Gastrocnemius medialis (tissue), 4 donors: Measurements from ENCODE around the gene TTC12. TPM values are rescaled to one million over a fixed set of nuclear protein-coding genes. Genes with fewer than 3 reads are reported as not detected.

Experiments
- ATAC-seq, 2 donors: fragments of 150-250 bp; one replicate each; pipeline ENCODE4 v1.9.1; 2016
- DNase-seq, 2 donors: peaks; one replicate each; pipeline ENCODE4 v3.0.0-alpha.2; 2019
- H3K27ac ChIP-seq, 4 donors: fragments of 200-600 bp; sonication (generic); 1 replicate in 1 of 4; 2 replicates in 3 of 4; pipeline ENCODE4 v1.5.1; 2016 to 2018; ENCODE audit warnings: mild to moderate bottlenecking in 2 of 4, moderate library complexity in 1 of 4
- H3K27me3 ChIP-seq, 3 donors: fragments of 200-600 bp; sonication (generic) in 2 of 3; 1 replicate in 1 of 3; 2 replicates in 2 of 3; pipeline versions ENCODE4 v1.5.1 to v1.6.0; 2016 to 2019; ENCODE audit warnings: mild to moderate bottlenecking in 1 of 3, moderate library complexity in 1 of 3
- H3K36me3 ChIP-seq, 2 donors: fragments of 200-600 bp; sonication (generic) in 1 of 2; one replicate each; pipeline ENCODE4 v1.5.1; 2017 to 2018
- H3K4me1 ChIP-seq, 2 donors: fragments of 200-600 bp; sonication (generic) in 1 of 2; one replicate each; pipeline ENCODE4 v1.5.1; 2016 to 2017; ENCODE audit warnings: mild to moderate bottlenecking in 2 of 2
- H3K4me3 ChIP-seq, 4 donors: fragments of 200-600 bp; sonication (generic) in 3 of 4; 1 replicate in 1 of 4; 2 replicates in 3 of 4; pipeline ENCODE4 v1.5.1; 2016 to 2019; ENCODE audit warnings: mild to moderate bottlenecking in 2 of 4
- H3K9me3 ChIP-seq, 3 donors: fragments of 200-600 bp; sonication (generic) in 2 of 3; 1 replicate in 1 of 3; 2 replicates in 2 of 3; pipeline ENCODE4 v1.5.1; 2016 to 2019
- CTCF ChIP-seq, 5 experiments: fragments of 450-650 bp in 3 of 5; fragments of 200-600 bp in 2 of 5; sonication (generic) in 2 of 5; IDR thresholded peaks in 4 of 5; conservative IDR thresholded peaks in 1 of 5; 1 replicate in 4 of 5; 2 replicates in 1 of 5; pipeline ENCODE4 v1.5.1; 2016 to 2019; ENCODE audit warnings: antibody characterized with exemption in 5 of 5, mild to moderate bottlenecking in 3 of 5, moderate library complexity in 3 of 5
- POLR2A ChIP-seq, 2 donors: fragments of 450-650 bp; IDR thresholded peaks; one replicate each; pipeline ENCODE4 v1.6.1; 2017; ENCODE audit warnings: antibody characterized with exemption in 2 of 2, mild to moderate bottlenecking in 2 of 2, moderate library complexity in 2 of 2
- in situ Hi-C, 4 donors: fragments of 200-750 bp; cut with MboI; loops; one replicate each; pipeline versions ENCODE4 v1.15.0 to v1.8.0; 2017; ENCODE audit warnings: low sequenced_read_pairs in 4 of 4
- intact Hi-C: fragments of 100-400 bp; cut with DNase I; formaldehyde crosslinking; loops from one replicate; pipeline ENCODE4 v1.15.1; 2023; ENCODE audit warnings: low total_unique reads
- total RNA-seq, 4 donors: library from RNA; depleted of rRNA; stranded (reverse); fragments of >200 nt; gene quantifications; one replicate each; pipeline versions ENCODE4 v1.1.0 to v1.2.3, GENCODE V29; 2016

TTC12 gene
- total RNA-seq, 4 donors from 2014 or later: 3.5 to 22.5 (median 5.2) TPM

GRCh38 chr11:113376156-113376555 is 61.8 kb downstream of the TTC12 start:
- no peak overlapping the region for H3K27ac ChIP-seq
- H3K4me3 ChIP-seq: no peak overlapping the region
- in situ Hi-C loops (no loop called here), intact Hi-C loops (no loop called here)
- no peak for TF ChIP-seq POLR2A (IDR thresholded peaks at IDR 0.05)
- TF ChIP-seq CTCF (IDR thresholded peaks at IDR 0.05 in 4 of 5, conservative IDR thresholded peaks at IDR 0.05 in 1 of 5): no peak
- no peaks in the 10 kb centered on the region for H3K36me3 ChIP-seq
- no peak for ATAC-seq
- no peaks in the 10 kb centered on the region for H3K9me3 ChIP-seq
- no peaks in the 10 kb centered on the region for H3K27me3 ChIP-seq
- no peak for DNase-seq
- no peaks in the 10 kb centered on the region for H3K4me1 ChIP-seq

GRCh38 chr11:113377681-113378412 is 63.5 kb downstream of the TTC12 start:
- H3K4me1 ChIP-seq: no peaks in the 10 kb centered on the region
- intact Hi-C loops: no loop called here
- ATAC-seq: no peak
- TF ChIP-seq CTCF (IDR thresholded peaks at IDR 0.05 in 4 of 5, conservative IDR thresholded peaks at IDR 0.05 in 1 of 5) (no peak), POLR2A (IDR thresholded peaks at IDR 0.05) (no peak)
- H3K9me3 ChIP-seq: no peaks in the 10 kb centered on the region
- H3K27me3 ChIP-seq: no peaks in the 10 kb centered on the region
- no peak overlapping the region for H3K27ac ChIP-seq
- H3K4me3 ChIP-seq: no peak overlapping the region
- no peaks in the 10 kb centered on the region for H3K36me3 ChIP-seq
- no peak for DNase-seq
- in situ Hi-C loops: no loop called here

GRCh38 chr11:113378692-113379091 is 64.3 kb downstream of the TTC12 start:
- no peak for ATAC-seq
- no peaks in the 10 kb centered on the region for H3K27me3 ChIP-seq
- no peaks in the 10 kb centered on the region for H3K9me3 ChIP-seq
- DNase-seq: no peak
- in situ Hi-C loops: no loop called here
- no peak for TF ChIP-seq POLR2A (IDR thresholded peaks at IDR 0.05)
- TF ChIP-seq CTCF (IDR thresholded peaks at IDR 0.05 in 4 of 5, conservative IDR thresholded peaks at IDR 0.05 in 1 of 5): no peak
- no peak overlapping the region for H3K4me3 ChIP-seq
- H3K27ac ChIP-seq: no peak overlapping the region
- intact Hi-C loops: no loop called here
- no peaks in the 10 kb centered on the region for H3K4me1 ChIP-seq
- no peaks in the 10 kb centered on the region for H3K36me3 ChIP-seq

GRCh38 chr11:113382121-113382520 is 67.7 kb downstream of the TTC12 start:
- no peak overlapping the region for H3K4me3 ChIP-seq
- in situ Hi-C loops (no loop called here), intact Hi-C loops (no loop called here)
- DNase-seq (no peak), ATAC-seq (no peak)
- TF ChIP-seq CTCF (IDR thresholded peaks at IDR 0.05 in 4 of 5, conservative IDR thresholded peaks at IDR 0.05 in 1 of 5) (no peak), POLR2A (IDR thresholded peaks at IDR 0.05) (no peak)
- no peaks in the 10 kb centered on the region for H3K9me3 ChIP-seq
- H3K27ac ChIP-seq: no peak overlapping the region
- H3K4me1 ChIP-seq: no peaks in the 10 kb centered on the region
- H3K27me3 ChIP-seq: peaks cover 6 to 8% (median 7%) of the 10 kb centered on the region in 3 donors
- no peaks in the 10 kb centered on the region for H3K36me3 ChIP-seq

GRCh38 chr11:113384551-113384950 is 70.2 kb downstream of the TTC12 start:
- Histone ChIP-seq H3K36me3 (no peaks in the 10 kb centered on the region), H3K27me3 (peaks cover 16 to 23% (median 16%) of the 10 kb centered on the region in 3 donors), H3K4me3 (no peak overlapping the region), H3K27ac (no peak overlapping the region), H3K9me3 (no peaks in the 10 kb centered on the region), H3K4me1 (no peaks in the 10 kb centered on the region)
- no peak for ATAC-seq
- in situ Hi-C loops: no loop called here
- no peak for DNase-seq
- TF ChIP-seq POLR2A (IDR thresholded peaks at IDR 0.05) (no peak), CTCF (IDR thresholded peaks at IDR 0.05 in 4 of 5, conservative IDR thresholded peaks at IDR 0.05 in 1 of 5) (no peak)
- intact Hi-C loops: no loop called here
